Activated CD4-positive, alpha-beta T cell treated with anti-CD3 and anti-CD28 coated beads, Interleukin-2, Interleukin-6, amounts not matched to agents 100 ng/mL and 50 ng/mL, durations not matched to agents 16 hours and 8 hours (primary cell): ENCODE measurements around the gene FOXP3.

ENCODE experiments used
- DNase-seq: peaks from one replicate; pipeline ENCODE4 v3.0.0-alpha.2; 2020

The FOXP3 gene

DNA sequence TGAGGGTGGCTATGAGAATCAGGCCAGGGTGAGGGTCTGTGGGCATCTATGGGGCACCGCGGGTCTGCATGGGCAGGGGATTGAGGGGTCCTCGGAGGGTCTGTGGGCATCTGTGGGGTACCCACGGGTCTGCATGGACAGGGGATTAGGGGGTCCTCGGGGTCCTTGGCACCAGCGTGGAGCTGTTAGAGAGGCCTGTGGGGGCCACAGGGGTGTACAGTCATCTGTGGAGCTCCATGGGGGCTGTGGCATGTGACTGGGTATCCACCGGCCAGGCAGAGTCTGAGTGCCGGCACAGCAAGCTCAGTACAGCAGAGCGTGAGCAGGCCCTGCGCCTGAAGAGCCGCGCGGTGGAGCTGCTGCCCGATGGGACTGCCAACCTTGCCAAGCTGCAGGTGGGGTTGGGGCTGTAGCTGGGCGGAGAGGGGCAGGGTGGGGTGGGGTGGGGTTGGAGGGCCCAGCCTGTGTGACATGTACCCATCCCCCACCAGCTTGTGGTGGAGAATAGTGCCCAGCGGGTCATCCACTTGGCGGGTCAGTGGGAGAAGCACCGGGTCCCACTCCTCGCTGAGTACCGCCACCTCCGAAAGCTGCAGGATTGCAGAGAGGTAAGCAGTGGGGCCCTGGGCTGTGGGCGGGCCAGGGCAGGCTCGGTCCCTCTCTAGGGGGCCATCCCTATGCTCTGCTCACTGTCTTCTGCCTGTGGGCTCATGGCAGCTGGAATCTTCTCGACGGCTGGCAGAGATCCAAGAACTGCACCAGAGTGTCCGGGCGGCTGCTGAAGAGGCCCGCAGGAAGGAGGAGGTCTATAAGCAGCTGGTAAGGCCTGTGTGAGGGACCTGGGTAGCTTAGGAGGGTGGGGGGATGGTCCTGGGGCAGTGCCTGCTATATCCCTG is 16.3 kb downstream of the FOXP3 start:
- DNase-seq, result no peak

DNA sequence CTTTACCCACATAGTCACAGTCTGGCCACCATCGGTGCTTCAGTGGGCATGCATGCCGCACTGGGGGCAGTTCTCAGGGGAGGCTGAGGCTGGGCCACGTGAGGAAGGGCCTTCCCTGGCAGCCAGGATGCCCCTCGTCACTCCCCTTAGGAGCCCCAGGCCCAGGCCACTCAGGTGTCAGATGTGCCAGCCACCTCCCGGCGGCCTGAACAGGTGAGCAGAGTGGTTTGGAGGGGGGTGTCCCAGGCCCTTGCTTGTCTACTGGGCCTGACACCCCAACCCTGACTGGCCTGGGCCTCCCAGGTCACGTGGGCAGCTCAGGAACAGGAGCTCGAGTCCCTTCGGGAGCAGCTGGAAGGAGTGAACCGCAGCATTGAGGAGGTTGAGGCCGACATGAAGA is 17.2 kb downstream of the FOXP3 start:
- DNase-seq, result no peak

DNA sequence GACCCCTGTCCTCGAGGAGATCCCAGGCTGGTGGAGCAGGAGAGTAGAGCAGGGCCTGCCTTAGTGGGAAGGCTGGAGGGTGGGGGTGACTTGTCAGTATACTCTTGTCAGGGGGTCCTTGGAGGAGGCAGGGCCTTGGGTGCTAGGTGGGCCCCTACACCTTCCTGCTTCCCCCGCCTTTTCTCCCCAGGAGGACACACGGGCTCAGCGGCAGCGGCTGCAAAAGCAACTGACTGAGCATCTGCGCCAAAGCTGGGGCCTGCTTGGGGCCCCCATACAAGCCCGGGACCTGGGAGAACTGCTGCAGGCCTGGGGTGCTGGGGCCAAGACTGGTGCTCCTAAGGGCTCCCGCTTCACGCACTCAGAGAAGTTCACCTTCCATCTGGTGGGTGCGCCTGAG is 18.0 kb downstream of the FOXP3 start:
- no peak for DNase-seq

DNA sequence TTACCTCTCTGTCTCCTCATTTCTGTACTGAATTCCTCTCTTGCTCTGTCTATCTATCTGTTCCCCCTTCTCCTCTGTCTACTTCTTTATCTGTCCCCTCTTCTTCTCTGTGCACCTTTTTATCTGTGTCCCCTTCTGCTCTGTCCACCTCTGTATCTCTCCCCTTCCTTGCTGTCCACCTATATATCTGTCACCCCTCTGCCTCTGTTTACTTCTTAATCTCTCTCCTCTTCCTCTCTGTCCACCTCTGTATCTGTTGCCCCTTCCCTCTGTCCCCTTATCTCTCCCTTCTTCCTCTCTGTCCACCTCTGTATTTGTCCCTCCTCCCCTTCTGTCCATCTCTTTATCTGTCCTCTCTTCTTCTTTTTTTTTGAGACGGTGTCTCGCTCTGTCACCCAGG is 20.3 kb downstream of the FOXP3 start:
- no peak for DNase-seq

DNA sequence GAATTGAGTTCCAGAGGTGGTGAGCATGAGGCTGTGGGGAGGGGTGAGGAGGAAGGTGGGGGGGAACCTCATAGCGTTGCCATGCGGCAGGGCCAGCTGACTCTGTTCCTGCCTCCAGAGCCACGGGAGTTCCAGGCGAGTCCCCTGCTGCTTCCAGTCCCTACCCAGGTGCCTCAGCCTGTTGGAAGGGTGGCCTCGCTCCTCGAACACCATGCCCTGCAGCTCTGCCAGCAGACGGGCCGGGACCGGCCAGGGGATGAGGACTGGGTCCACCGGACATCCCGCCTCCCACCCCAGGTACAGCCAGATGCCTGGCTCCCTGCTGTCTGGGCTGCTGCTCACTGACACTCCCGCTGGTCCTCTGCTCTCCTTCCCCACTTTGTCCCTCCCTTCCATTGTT is 21.3 kb downstream of the FOXP3 start:
- no peak for DNase-seq

DNA sequence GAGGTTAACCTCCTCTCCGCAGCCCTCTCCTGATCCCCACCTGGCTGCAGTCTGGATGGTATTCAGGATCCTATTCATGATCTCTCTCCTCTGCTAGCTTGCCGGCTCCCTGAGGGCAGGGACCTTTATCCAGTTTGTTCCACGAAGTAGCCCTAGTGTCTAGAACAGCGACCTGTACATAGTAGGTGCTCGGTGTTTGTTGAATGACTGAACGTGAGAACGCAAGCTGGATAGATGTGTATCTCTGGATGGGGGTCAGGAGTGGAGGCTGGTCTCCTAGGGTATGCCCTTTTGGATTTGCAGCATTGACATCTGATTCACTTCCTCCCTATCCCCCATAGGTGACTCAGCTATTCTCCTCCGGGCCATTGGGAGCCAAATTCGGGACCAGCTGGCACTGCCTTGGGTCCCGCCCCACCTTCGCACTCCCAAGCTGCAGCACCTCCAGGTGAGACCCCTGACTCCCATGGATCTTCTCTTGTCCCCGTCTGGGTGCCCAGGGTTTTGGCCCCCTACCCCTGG is 21.9 kb downstream of the FOXP3 start:
- DNase-seq, result no peak

DNA sequence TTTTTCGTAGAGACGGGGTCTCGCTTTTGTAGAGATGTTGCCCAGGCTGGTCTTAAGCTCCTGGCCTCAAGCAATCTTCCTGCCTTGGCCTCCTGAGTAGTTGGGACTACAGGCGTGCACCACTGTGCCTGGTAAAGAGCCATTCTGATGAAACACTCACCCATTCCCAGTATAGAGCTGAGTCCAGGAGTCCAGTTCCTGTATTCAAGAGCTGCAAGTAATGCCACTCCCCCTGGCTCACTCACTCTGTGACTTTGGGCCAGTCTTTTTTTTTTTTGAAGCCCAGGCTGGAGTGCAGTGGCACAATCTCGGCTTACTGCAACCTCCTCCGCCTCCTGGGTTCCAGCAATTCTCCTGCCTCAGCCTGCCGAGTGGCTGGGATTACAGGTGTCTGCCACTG is 25.8 kb downstream of the FOXP3 start:
- no peak for DNase-seq

DNA sequence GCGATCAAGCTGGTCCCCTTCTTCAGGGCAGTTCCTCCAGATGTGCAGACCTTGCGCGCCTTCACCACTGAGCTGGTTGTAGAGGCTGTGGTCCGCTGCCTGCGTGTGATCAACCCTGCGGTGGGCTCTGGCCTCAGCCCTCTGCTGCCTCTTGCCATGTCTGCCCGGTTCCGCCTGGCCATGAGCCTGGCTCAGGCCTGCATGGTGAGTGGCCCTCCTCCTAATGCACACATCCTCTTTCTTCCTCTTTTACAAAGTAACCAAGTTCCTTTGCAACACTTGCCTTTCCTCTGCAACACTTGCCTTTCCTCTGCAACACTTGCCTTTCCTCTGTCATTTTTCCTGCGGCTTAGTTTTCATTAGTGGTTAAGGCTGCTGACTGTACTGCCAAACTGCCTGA is 27.4 kb downstream of the FOXP3 start:
- DNase-seq, result no peak

DNA sequence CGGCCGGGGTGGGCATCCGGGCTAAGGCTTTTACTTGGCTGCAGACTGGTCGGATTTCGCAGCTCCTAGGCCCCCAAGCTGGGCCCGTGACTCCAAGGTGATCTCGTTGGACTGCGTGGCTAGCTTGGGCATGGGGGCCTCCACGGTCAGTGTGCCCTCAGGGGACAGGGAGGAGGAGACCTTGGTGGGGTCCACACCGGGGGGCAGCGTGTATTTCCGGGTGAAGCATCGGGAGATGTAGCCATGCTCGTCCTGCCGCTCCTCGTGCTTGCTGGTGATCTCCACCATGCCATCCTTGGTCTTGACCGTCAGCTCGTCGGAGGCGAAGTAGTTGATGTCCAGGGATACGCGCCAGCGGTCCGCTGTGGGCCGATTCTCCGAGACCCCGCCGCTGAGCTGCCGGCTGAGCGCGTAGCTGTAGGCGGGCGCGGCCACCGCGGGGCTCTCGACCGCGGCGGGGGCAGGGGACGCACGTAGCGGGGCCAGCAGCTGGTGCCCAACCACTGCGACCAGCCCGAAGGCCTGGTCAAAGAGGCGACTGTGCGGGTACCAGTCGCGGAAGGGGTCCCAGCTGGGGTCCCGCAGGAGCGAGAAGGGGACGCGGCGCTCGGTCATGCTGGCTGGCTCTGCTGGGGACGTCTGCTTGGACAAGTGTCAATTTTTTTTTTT is 30.5 kb downstream of the FOXP3 start:
- no peak for DNase-seq

DNA sequence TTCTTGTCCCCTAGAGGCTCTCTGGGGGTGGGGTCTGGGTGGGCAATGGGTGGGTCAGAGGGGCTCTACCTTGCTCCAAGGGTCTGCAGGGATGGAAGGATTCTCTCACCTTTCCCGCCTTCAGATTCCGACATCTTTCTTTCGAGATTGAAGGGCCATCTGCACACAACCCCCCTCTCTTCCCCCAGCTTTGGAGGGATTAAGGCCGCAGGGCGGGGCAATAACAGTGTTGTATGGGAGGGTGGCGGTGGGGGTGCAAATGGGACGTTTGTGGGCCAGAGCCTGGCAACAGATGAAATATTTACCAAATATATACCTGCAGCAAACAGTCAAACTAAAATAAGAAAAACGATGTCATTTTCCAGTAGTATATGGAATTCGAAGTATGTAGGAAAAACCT is 31.3 kb downstream of the FOXP3 start, which contains the start of gene CACNA1F:
Gene CACNA1F, minus strand, starts transcription at position 165 of the 400 bp plus-strand sequence. Its CDS starts 31 bp downstream, at position 134.
- no peak for DNase-seq

DNA sequence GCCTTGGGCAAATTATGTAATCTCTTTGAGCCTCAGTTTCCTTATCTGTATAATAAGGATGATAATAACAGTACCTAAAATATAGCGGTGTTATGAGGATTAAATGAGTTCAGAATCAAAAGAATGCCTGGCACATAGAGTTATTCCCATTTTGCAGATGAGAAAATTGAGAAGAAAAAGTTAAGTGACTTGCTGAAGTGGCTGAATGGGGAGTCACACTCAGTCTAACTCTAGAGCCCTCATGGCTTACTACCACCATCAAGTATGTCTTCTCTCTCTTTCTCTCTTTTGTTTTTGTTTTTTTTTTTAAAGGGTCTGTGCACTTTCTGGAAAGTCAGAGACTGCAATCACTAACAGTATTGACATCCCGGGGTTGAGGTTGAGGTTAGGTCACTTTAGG is 32.0 kb downstream of the FOXP3 start:
- DNase-seq, result no peak

DNA sequence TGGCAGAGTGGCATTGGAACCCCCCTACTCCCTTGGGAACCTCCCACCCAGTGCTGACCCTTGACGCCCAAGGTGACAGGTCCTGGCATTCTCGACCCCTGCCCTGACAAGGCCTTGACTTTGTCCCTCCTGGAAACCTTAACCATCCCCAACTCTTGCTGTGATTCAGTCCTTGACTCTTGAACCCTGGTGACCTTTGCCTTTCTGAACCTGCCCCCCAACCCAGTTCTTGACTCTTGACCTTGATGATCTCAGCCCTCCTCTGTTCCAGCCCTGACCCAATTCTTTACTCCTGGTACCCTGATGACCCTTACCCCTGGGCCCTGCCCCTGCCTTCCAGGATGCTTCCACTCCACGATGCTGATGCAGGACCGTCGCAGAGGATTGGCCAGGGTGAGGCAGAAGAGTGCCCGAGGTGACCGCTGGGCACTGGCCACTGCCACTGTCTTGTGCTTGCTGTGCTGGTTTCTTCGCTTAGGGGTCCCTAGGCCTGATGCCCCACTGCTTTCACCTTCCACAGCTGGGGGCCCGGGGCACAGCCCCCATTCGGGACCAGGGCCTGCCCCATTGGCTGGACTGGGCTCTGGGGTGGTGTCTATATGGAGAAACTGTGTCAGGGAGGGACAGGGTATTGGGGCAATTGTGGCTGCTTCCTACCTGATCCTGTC is 33.0 kb downstream of the FOXP3 start:
- no peak for DNase-seq

DNA sequence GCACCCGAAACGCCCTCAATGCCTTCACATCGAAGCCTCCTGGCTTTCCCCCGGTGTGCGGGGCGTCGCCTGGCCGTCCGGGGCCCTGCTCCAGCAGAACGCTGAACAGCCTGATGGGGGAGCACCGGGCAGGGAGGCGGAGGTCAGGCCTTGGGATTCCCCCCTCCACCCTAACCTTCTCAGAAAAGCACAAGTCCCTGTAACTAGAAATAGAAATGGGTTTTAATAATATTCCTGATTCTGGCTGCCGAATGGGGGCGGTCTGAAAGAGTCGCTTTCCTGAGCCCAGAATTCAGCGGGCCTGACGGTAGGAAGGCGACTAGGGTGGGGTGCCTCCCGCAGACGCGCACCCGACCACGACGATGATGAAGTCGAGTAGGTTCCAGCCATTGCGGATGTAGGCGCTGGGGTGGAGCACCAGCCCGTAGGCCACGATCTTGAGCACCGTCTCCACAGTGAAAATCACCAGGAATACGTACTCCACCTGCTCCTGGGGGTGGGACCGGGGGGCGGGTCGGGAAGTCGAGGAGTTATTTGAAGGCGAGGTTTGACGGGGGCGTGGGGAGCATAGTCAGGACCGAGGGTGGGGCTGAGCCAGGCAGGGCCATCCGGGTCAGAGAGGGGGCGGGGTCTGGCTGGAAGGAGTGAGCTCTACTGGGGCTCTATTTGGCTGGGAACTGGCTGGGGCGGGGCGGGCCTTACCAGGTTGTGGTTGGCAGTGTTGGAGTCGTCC is 33.8 kb downstream of the FOXP3 start:
- DNase-seq, result peak; percentile 64

DNA sequence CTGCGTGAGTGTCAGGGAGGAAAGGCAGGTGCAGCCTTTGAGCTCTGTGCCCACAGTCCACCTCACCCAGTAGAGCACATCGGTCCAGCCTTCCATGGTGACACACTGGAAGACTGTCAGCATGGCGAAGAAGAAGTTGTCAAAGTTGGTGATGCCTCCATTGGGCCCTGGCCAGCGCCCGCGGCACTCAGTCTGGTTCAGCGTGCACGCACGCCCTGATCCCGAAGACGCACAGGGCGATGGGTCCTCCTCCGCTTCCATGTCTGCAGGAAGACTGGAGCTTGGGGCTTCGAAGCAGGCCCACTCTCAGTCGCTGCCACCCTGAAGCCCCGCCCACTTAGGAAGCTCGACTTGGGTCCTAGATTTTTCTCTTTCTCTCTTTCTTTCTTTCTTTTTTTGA is 36.3 kb downstream of the FOXP3 start:
- DNase-seq, result no peak

DNA sequence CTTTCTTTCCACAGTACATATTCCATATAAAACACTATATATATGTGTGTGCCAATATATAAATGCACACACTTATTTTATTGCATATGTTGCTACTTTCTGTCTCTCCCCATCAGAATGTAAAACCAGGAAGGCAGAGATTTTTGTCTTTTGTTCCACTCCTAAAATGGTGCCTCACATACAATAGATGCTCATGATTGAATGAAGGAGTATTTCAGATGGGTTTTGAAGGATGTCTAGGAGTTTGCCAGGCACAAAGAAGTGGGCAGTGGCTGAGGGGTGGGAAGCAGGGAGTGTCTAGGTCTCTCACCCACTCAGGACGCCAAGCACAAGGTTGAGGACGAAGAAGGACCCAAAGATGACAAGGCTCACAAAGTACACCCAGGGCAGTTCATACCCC is 36.8 kb downstream of the FOXP3 start:
- no peak for DNase-seq

DNA sequence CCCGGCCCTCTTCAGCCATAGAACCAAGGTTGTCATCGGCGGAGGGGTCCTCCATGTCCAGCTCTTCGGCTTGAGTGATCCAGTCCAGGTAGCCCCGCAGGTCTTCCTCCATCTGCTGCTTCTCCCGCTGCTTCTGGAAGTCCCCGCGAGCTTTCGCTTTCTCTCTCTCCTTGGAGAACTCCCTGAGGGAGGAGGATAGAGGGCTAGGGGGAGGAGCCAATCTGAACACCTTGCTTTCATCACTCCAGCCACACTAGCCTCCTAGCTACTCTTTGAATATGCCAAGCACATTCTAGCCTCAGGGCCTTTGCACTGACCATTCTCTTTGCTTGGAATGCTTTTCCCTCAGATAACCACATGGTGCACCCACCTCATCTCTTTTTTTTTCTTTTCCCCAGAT is 37.6 kb downstream of the FOXP3 start:
- no peak for DNase-seq

DNA sequence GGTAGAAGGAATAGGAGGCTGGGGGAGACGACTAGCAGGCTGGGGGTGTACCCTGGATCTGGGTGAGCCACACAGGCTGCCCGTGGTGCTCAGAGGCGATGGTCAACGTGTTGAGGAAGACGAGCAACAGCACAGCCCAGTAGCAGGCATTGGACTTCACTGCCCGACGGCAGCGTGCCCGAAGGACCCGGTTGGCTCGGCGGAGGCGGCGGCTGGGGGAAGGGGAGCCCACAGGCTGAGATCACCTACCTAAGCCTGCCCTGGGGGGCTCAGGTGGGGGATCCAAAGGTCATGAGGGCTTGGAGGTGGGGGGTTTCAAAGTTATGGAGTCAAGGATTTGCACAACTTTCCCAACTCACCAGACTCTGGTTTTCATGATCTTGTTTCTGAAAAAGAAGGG is 38.7 kb downstream of the FOXP3 start:
- DNase-seq, result no peak

DNA sequence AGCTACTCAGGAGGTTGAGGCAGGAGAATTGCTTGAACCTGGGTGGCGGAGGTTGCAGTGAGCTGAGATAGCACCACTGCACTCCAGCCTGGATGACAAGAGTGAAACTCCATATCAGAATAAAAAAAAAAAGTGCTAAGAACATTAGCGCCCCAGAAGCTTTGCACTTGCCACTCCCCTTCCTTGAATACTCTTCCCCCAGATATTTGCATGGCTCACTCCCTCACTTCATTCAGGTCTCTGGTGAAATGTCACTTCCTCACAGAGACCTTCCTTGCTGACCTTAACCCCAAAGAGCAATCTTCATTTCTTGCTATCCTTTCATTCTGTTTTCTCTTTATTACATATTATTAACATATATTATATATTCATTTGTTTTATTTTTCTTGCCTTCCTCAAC is 42.6 kb downstream of the FOXP3 start:
- DNase-seq, result no peak

DNA sequence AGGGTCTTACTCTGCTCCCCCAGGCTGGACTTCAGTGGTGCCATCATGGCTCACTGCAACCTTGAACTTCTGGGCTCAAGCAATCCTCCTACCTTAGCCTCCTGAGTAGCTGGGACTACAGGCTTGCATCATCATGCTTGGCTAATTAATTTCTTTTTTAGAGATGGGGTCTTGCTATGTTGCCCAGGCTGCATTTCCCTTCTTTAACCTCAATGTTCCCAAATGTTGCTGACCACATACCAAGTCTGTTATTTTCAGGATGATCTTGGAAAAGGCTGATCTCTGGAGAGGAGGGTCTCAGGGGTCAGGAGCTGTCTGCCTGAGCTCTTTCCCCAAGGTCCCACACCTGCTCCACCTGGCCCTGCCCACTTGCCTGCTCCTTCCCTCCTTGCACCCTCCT is 44.4 kb downstream of the FOXP3 start:
- DNase-seq, result no peak

DNA sequence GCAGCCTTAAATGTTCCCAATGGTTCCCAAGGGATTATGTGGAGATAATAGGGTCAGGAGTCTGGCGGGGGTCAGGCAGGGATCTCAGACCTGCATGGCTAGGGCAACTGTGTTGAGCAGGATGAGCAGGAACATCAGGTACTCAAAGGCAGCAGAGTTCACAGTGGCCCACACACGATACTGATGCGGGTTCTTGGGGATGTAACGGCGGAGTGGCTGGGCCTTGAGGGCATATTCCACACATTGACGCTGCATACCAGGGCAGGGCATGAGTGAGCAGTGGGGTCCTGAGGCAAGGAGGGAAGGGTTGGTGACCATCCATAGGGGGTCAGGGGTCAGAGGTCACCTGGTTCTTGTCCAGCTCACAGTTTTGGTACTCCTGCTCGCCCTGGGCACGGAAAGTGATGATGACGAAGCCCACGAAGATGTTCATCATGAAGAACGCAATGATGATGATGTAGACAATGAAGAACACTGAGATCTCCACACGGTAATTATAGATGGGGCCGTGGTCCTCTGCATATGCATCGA is 49.4 kb downstream of the FOXP3 start:
- DNase-seq, result no peak

DNA sequence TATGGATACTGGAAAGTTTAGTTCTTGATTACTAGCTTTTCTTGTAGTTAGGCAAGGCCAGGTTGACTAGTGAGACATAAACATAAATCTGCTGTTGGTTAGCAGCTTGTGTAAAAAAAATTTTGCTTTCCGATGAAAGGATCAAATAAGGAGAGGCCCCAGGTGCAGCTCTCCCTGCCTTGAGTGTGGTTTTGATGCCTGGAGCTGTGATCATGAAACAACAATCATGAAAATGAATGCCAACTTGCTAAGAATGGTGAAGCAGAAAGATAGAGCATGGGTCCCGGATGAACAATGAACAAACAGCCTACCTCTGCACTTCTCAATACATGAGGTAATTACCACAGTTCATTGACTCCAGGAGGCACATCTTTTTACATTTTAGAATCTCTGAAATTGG is 50.1 kb downstream of the FOXP3 start:
- no peak for DNase-seq

DNA sequence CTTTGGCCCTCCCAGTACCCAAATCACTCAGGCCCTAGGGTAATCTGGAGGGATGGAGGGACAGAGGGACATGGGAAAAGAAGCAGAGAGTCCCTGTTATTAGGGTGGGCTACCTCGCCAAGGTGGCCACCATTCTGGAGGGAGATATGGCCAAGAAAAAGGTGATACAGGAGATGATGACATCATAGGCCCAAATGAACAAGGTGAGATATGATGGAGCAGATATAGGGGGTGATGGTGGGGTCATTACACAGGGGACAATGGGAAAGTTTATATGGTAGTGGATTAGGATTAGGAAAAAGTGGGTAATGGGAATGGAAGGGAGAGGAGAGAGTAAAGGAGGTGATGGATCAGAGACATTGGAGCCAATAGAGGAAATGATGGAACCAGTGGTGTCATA is 51.6 kb downstream of the FOXP3 start:
- no peak for DNase-seq

DNA sequence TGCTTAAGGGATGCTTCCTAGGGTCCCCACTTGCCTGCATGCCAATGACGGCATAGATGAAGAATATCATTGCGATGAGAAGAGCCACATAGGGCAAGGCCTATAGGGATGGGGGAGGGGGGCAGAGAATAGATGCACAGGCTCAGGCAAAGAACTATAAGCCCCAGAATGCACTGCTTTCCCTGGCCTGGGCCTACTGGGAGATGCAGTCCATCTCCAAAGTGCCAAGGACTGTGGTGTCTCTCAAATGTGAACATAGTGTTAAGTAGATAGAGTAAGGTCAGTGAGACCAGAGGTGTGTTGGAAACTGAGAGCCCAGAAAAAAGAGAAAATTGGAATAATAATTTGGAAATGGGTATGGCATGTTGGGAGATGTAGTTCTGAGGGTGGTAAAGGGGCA is 52.3 kb downstream of the FOXP3 start:
- no peak for DNase-seq
